C4-2B (cell line): ENCODE measurements around the gene PM20D2.

Experiments used
- CTCF ChIP-seq: fragments of 450-650 bp; conservative IDR thresholded peaks from 2 replicates; pipeline ENCODE4 v1.5.1; 2017; ENCODE audit warnings: mild to moderate bottlenecking
- ZFX ChIP-seq: fragments of 450-650 bp; IDR thresholded peaks from 2 replicates; pipeline ENCODE4 v1.6.1; 2017

- TF ChIP-seq CTCF, result no peak
- no peak for TF ChIP-seq ZFX
Measured at GRCh38 chr6:89199579-89199978, 53.7 kb downstream of the PM20D2 start.
